NCI-H2029 (cell line): Measurements from ENCODE around the gene PLGRKT.
"Not testable (repeated sequence)": the region's sequence is repeated elsewhere in the genome, so short reads cannot be mapped to it uniquely, and the experiment has no call there.

Experiments
- DNase-seq: peaks from one replicate; lab custom pipeline; 2025; lab: John Stamatoyannopoulos, UW

The PLGRKT gene

DNA sequence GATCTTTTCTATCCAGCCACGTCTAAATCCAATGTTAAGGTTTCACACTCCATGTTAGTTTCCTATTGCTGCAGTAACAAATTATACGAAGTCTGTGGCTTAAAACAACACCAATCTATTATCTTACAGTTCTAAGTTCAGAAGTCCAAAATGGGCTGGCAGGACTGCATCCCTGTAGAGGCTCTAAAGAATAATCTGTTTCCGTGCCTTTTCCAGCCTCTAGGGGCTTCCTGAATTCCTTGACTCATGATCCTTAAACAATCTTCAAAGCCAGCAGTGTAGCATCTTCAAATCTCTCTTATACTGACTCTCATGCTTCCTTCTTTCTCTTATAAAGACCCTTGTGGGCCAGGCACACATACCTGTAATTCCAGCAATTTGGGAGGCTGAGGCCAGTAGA, 6.8 kb downstream of the PLGRKT start:
- DNase-seq: no peak

DNA sequence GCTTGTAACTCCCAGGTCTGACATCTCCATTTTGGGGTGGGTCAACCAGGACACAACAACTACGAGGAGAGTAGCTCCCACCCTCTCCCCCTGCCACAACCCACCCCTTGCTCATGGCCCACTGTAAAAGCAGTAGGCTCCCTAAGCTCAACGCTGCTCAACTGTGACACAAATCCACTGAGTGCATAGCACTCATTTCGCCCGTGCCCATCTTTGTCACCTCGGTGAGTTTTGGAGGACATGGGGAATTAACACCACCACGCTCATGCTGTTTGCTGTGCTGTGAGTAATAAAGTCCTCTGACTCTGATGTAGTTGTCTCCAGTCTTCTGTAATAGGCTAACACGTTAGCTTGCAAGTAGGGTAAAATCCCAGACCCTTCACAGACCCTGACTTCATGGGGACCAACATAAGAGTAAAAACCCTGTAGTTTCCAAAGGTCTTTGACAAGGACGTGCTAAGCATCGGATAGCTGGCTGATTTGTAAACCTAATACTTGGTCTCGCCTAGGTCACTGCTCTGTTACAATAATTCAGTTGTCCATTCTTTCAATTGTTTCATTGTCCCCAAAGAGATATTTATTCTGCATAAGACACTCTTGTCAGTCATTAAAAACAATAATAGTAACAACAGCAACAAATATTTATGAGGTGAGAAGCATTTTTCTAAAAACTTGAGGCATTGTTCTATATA, 7.7 kb downstream of the PLGRKT start:
- DNase-seq: no peak

DNA sequence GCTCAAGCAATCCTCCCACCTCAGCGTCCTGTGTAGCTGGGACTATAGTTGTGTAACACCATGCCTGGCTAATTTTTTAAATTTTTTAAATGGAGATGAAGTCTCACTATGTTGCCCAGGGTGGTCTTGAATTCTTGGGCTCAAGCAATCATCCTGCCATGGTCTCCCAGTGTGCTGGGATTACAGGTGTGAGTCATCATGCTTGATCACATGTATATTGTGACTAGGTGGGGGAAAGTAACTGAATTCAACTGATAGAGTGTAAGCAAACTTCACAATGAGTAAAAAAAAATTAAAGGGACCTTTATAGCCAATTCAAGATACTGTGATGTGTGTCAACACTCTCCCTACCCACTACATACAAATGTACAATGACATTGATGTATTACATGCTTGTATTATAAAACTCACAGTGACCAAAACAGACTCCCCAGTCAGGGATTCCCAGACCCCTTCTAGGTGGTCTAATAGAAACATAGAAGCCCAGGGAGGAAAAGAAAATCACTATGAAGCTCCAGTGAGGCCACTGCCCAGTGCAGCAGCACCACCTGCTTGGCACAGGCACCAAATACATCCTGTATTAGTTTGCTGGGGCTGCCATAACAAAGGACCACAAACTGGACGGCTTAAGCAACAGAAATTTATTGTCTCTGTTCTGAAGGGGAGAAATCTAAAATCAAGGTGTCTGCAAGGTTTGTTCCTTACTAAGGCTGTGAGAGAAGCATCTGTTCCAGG, 8.8 kb downstream of the PLGRKT start:
- no peak for DNase-seq

DNA sequence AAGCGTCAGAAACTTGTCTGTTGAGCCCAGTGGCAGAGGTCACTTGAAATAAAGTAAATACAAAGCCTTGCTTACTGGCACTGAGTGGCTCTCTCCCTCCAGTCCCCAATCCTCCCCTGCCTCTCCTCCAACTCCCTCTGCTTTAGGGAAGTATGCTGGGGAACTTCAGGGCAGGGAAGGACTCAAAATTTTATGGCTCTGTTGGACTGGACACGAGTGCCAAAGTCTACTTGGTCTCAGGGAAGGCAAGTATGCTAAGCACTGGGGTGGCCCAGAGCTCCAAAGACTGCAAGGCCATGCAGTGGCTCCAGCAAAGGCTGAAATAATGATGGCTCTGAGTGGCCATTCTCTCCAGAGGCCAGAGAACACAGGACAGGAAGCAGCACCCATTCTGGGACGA, 9.6 kb downstream of the PLGRKT start:
- DNase-seq: no peak

DNA sequence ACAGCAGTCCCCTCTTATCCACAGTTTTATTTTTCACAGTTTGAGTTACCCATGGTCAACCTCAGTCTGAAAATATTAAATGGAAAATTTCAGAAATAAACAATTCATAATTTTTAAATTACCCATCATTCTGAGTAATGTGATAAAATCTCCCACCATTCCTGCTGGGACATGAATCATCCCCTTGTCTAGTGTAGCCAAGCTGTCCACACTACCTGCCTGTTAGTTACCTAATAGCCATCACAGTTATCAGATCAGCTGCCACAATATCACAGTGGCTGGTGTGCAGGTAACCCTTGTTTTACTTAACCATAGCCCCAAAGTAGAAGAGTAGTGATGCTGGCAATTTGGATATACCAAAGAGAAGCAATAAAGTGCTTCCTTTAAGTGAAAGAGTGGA, 10.7 kb downstream of the PLGRKT start:
- no peak for DNase-seq

DNA sequence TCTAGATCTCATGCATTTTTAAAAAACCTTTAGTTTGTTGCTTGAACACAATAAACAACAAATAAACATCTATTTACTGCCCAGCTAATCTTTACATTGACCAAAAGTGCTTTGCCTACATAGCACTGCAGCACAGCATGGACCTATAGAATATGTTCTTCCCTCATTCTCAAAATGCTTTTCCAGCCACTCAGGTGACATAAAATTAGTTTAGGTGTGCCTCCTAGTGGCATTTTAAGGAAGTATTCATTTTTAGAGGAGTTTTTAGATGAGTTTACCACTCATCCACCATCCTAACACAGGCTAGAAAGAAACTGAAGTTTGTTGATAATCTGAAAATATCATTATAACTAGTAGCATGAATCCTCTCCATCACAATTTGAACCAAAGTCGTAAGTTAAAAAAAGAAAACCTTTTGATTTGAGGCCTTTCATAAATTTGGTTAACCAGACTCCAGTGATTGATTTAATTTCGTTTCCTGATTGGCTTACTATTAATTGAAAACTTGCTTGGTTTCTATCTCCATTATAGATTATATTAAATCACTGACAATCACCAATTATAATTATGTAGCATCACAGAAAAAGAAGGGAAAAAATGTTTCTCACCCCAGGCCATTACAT, 12.6 kb downstream of the PLGRKT start:
- DNase-seq: peak; percentile 0

DNA sequence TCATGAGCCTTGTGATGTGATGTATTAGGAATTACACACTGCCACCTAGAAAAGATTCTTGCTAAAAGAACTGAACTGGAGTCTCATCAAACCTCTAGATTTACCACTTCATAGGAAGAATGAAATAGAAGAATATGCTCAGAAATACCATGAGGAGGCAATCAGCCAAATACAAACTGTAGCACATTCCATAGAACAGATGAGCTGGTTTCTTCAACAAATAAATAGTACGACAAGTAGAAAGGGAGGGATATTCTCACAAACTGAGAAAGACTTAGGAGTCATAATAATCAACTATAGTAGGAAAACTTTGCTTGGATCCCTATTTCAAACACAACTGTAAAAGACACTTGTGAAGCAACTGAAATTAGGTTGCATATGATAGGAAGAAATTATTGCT, 15.4 kb downstream of the PLGRKT start:
- DNase-seq: no peak

DNA sequence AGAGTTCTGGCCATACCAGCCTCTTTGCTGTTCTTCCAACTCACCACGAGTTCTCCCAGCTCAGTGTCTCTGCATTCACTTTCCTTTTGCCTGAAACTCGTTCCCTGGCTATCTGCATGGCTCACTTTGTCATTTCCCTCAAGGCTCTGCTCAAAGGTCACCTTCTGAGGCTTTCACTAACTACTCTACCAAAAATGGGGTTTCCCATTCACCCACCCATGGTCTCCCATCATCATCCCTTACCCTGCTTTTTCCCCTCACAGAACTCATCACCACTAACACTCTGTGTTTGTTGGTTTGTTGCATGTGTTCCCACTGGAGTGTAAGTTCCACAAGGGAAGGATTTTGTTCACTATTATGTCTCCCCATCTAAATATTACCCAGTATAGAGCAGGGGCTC, 16.6 kb downstream of the PLGRKT start:
- DNase-seq: no peak

DNA sequence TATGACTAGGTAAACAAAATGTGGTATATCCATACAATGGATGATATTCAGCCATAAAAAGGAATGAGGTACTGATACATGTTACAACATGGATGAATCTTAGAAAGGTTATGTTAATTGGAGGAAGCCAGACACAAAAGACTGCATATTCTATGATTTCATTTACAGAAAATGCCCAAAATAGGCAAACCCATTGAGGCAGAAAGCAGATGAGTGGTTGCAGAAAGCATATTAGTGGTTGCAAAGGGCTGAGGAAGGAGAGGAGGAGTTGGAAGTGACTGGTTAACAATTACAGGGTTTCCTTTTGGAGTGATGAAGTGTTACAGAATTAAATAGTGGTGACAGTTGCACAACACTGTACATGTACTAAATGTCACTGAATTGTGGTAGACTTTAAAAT, 17.7 kb downstream of the PLGRKT start:
- no peak for DNase-seq

DNA sequence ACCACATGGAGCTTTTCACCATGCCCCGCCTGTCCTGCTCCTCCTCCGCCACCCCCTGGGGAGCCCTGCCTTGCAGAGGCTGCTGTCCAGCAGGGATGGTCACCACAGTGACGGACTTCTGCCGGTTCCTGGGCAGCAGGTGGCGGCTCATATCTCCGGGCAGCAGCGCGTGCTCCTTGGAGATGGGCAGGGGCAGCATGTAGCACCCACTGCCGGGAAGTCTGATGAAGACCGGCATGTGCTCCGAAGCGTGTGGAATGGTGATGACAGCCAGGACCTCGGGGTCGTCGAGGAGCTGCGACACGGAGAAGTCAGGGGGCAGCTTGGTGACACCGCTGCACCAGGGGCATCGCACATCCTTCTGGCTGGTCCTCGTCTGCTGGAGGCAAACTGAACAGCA, 19.2 kb downstream of the PLGRKT start:
- DNase-seq: no peak

DNA sequence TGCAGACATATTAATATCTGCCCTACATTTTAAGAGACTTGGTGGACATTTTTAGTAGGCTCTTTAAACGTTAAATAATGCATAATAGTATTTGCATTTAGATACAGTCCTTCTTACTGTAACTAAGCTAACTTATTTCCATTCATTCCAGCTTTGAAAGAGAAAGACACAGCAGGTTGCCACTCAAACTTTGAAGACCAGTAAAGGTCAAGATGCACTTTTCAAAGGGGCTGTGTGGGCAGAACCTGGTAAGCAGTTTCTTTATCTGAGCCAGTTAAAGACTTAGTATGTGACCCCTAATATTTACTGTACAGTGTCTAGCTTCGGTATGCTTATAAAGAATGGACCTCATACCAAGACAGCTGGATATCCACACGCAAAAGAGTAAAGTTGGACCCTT, 20.8 kb downstream of the PLGRKT start:
- no peak for DNase-seq

DNA sequence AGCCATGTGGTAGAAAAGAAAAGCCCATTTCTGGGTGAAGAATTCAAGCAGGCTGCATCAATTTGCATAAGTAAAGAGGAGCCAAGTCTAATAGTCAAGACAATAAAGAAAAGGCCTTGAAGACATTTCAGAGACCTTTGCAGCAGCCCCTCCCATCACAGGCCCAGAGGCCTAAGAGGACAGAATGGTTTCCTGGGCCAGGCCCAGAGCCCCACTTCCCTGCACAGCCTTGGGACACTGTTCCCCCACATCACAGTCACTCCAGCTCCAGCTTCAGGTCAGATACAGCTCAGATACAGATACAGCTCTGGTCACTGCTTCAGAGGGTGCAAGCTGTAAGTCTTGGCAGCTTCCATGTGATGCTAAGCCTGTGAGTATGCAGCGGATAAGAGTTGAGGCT, 29.1 kb downstream of the PLGRKT start:
- no peak for DNase-seq

DNA sequence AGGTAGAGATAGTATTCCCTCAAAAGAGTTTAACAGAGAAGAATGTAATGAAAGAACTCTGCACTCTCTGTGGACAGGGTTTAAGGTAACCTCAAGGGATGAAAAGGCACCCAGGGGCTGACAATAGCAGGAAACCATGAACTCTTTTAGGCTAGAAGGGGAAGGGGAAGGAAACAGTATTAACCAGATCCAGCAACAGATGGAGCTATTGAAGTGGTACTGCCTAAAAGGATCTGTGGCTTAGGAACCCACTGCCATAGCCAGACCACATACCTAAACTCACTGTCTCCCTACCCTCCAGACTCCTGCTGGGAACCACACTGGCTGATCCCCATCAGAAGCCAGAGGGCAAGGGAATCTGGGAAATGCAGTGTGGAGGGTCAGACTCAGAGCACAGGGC, 35.5 kb downstream of the PLGRKT start:
- DNase-seq: no peak

DNA sequence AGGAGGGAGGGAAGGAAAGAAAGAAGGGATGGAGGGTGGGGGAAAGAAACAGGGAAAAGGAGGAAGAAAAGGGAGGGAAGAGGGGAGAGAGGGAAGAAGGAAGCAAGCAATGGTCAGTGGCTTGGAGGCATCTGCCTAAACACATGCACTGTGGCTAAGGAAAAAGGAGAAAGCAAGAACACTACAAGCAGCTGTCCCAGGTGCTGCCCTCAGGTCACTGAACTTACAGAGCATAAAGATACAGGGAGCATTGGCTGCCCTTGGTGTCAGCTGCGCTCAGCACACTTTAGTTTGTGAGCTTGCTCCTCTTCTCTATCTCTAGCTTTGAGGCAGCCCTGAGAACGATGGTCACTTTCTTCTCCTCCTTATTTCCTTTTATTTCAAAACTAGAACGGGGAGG, 40.2 kb downstream of the PLGRKT start:
- not testable (repeated sequence) for DNase-seq

DNA sequence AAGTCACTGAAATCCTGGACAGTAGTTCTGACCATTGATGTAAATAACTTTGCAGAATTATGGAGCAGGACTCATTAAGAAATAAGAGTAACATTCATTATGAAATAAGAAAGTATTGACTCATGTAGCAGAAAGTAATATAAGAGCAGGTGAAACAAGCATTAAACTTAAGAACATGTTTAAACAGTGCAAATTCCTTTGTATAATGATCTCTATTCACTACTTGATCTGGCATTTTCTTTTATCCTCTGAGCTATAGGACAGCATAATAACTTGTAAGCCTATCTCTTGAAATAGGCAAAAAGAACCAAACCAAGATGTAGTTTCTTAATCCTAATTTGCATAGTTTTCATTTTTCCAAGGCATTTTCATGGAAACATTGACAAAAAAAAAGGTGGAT, 42.3 kb downstream of the PLGRKT start:
- DNase-seq: no peak

DNA sequence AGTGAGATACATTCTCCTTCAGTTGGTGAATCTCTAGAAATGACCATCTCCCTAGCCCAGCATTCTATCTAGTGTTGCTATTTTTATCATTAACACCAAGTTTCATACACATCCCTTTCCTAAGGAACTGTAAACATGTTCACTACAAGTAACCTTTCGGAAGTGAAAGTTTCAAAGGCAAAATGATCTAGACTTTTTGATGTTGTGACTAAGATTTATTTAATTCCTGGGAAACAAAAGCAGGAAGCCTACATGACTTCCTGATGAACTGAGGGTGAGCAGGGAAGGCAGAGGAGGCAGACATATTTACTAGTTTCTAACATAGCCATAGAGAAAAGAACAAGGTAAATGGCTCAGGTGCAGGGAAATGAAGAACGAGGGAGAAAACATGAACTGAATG, 43.7 kb downstream of the PLGRKT start:
- DNase-seq: not testable (repeated sequence)

DNA sequence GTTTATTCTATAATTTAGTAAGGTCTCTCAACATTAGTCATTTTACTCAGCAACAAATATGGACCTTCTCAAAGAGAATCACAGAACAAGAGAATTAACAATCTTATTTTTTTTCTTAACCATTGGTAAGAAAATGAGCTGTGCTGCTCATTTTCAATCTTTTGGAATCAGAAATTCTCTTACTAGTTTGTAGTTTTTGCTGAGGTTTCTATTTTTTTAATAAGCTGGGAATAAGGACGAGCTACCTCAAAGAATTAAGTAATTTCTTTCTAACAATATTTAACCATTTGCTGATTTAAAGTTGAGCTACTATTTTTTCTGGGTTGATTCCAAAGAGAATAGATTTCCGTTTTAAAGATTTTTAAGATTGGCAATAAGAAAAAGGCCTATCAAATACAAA, 44.2 kb downstream of the PLGRKT start:
- DNase-seq: no peak

DNA sequence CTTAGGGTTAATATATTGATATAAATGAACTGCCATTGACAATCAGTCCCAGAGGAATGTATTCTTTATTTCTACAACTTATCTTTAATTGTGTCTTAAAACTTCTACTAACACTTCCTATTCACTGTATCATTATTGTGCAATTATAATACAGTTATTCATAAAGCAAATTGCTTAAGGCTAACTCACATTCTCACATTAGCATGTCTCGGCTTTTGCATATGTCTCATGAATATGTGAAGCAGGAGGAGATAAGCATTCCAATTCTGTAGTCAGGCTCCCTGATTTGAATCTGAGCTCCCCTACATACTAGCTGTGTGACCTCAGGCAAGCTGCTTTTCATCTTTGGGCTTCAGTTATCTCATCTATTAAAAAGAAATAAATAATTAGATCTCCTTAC, 45.4 kb downstream of the PLGRKT start:
- no peak for DNase-seq

DNA sequence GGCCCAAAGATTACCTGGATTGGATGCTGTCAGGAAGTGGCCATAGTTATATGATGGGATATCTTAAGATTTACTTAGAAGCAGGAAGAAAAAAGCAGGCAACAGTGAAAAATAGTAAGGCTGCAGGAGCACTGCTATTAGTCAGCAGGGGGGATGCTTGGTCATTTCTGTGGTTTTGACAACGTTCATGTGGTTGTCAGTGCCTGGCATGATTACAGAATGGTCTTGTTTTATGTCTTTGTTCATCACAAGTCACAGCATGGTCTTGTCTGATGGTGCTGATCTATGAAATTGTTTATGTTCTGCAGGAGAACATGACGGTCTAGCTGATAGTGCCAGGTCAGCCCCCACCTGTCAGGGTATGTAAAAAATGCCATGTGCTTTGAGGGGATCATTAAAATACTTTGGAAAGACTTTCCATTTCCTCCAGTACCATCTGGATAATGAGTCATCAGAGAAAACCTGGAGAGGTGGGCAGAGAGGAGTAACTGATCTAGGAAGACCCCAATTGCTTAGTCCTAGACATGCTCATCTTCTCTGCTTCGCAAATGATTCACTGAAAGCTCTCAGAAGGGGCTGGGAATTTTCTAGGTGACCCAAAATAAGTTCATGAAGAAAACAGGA, 48.5 kb downstream of the PLGRKT start:
- no peak for DNase-seq

DNA sequence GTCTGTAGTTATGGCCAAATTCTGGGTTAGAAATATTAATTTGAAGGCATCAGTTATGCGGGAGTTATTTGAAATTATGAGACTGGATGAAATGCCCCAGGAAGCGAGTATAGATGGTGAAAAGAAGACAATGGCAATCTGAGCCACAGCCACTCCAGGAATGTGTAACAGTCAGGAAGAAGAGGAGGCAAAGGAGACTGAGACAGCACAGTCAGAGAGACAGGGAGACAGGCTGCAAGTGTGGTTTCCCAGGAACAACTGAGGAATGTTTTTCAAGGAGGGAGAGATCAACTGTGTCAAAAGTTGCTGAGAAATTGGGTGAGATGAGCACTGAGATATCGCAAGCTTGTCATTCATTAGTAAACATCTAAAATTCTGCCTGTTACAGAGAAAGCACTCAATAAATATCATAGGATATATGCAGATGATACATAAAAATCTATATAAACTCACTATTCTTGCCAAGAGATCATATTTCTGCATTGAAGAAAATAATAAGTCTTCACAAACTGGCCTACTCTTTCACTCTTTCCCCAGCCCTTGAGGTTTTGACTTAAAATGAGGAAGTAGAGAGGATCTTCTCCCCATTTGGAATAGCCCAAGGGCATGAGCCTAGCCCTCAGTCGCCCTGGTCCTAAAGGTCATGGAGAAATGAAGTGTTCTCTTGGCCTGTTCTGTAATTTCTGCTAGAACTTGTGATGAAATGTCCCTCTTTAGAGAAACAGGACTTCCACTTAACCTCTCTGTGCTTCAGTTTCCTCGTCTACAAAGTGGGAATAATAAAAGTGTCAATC, 49.5 kb downstream of the PLGRKT start:
- DNase-seq: no peak

DNA sequence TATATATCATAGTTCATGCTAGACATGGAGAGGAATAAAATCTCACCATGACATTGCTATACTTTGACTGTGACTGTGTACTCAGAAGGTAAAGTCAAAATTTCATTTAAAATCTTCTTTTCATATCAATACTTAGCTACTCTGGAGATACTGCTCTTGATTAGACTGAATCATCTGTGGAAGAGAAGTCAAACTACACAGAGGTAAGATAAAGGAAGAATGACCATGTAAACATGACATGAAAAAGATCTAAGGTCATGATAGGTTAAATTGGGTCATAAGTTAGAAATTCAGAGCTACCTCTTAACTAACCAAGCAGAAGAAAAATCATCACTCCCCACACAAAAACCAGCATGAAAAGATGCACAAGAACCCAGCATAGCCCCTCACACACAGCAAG, 53.3 kb downstream of the PLGRKT start:
- DNase-seq: no peak

DNA sequence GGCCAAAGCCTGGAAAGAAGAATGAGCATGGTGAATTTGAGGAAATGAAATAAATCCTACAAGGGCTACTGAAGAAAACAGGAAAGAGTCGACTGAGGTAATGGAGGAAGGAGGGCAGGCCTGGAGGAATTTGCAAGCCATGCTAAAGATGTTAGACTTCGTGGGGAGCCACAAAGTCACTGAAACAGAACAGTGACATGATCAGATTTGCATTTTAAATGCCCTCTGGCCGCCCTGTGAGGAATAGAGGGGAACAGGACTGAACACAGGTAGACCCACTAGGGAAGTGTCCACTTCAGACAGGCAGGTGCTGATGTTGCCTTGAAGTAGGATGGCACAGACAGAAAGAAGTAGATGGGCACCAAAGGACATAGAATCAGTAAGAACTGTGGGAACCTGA, 55.2 kb downstream of the PLGRKT start:
- DNase-seq: no peak
